Measurements from ENCODE around the gene TBX15.
"Not testable (repeated sequence)": the region's sequence is repeated elsewhere in the genome, so short reads cannot be mapped to it uniquely, and the experiment has no call there.

Gene TBX15

GRCh38 chr1:118960567-118961136 lies 27.5 kb downstream of the TBX15 start:
- no peak for DNase-seq

DNA sequence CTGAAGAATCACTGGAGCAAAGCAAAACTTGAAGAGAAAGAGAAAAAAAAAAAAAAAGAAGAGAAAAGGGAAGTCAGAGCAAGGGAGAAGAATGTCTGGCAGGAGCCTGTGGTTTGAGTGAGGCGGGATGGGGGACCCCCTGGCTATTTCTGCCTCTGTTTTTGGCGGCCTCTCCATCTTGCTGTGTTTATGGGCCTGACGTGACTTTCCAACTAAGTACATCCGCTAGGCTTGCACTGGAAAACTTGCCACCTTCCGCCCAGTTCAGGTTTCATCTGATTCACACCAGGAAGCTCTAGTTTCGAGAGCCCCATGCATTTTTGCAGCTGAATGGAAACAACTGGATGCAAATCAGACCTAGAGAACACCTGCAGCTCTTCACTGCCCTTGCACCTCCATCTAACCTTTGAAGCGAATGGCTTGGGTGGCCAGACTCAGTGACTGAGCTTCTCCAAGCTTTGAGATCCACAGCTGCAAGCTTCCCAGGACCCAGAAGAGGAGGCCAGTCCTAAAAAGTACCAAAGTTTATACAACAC lies 28.0 kb downstream of the TBX15 start:
- DNase-seq, result no peak

DNA sequence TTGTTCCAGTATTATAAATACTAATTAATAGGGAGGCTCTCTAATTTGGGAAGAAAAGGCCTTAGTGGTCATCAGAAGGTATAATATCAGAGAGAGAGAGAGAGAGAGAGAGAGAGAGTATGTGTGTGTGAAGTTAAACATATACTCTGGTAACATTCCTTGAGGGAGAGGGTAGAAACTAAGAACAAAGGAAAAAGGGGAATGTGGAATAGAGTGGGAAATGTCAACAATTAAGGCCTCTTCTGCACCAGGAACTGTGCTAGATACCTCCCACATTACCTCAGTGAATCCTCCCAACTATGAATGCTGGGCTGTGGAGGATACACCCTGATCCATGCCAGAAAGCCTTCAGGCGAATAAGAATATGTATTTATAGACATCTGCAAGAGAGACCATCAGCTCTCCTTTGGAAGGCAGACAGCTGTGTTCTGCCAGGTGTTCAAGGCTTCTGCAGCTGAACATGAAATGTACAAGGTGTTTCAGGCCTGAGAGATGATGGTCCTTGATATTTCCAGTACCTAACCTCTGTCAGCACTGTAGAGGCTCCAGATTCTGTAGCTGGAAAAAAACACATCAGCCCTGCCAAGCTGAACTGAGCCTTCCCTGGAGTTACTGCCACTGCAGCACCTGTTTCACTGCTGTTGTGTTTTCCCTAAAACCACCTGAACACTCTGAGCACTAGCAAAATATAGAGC lies 29.1 kb downstream of the TBX15 start:
- DNase-seq, result no peak

DNA sequence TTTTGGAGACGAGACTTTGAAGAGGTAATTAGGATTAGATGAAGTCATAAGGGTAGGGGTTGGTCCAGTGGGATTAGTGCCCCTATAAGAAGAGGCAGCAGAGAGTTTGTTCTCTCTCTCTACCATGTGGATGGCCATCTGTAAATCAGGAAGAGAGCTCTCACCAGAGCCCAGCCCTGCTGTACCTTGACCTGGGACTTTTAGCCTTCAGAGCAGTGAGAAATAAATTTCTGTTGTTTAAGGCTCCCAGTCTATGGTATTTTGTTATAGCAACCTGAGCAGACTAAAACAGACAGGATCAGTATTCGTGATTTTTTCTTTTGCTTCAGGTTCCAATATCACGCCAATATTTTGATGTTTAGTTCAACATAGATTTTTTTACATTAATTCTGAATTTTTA lies 30.0 kb downstream of the TBX15 start:
- no peak for DNase-seq

- DNase-seq, result not testable (repeated sequence)
Measured at GRCh38 chr1:118957579-118957978, 30.6 kb downstream of the TBX15 start.

DNA sequence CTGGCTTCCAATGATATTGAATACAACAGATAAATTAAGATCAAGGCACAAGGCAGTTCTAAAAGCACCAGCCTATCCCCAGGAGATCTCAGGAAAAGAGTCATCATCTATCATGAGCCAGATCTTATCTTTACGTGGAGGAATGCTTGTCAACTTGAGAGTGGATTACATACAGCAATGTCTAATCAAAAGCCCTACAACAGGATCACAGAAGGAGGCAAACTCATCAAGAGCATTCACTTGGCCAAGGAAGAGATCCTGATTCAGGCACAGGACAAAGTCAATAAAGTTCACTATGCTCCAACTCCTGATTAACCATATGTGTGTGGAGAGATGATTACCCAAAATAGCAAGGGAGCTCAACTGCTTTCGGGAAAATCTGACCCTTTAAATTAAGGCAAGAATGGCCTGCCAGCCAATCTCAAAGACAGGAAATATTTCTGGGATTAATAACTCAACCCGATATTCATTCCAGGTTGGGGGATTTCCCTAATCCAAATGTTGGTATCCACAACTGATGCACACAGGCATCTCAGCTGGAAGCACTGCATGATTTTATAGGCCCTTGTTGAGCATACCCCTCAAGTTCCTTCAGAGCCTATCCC lies 33.7 kb downstream of the TBX15 start:
- no peak for DNase-seq

- DNase-seq, result no peak
Measured at GRCh38 chr1:118951270-118951936, 36.7 kb downstream of the TBX15 start.

DNA sequence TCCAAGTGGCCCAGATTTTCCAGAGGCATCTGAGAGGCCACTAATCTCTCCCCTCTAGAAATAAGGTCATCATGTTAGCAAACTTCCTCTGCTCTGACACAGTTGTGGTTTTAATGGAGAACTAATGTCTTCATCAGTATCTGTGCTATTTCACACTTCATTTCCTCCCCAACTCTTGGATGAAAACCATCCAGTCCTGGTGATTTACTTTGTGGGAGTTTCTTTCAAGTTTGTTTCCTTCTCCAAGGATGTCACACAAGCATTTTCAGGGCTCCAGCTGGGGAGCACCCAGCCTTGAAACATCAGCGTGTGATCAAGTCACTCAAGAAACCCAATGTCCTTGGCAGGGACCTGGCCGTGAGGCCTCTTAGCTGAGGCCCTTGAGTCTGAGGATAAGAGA lies 38.8 kb downstream of the TBX15 start:
- DNase-seq, result no peak

DNA sequence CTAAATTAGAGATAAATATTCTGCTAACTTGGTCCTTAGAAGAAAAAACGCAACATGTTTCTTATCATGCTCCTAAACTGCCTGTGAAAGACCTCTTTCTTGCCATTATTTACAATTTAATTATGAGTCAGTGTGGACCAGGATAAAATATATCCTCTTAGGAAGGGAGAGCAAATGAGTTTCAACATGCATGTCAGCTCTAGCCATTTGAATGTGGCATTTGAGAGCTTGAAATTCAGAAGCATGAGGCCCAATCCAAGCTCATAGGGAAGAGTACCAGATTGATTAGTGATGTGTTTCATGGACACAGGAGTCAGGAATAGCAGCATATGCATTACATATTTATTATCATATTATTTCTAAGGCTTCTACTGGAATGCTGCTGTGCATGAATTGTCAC lies 39.3 kb downstream of the TBX15 start:
- no peak for DNase-seq

GRCh38 chr1:118948351-118948750 lies 39.8 kb downstream of the TBX15 start:
- no peak for DNase-seq

GRCh38 chr1:118947790-118948189 lies 40.4 kb downstream of the TBX15 start:
- DNase-seq, result no peak

DNA sequence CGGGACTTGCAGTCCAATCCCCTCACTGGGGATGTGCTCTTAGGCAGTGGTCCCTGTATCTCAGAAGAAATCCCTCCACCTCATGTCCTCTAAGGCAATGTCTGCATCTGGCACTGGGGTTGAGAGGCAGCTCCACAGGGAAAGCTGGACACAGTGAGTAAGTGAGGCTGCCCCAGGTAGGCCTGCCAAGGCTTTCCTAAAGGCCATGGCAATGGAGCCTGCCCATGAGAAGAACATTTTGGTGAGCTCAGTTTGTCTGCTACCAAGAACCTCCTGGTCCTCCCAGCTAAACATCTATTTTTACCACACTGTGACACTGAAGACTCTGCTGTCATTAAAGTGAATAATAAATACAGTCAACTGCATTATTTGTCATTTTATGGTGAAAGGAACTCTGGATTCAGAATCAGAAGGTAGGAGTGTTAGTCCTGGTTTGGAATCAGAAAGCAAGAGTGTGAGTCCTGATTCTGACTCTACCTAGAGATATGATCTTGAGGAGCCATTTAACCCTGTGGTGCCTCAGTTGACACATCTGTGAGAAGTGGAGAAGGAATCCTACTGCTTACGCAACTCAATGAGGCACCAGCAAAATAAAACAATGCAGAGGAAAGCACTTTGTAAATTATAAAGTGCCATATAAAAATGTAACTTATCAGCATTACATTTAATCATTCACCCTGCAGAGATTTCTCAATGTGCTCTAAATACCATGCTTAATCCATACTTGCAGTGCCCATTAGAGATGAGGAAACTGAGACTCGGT lies 41.0 kb downstream of the TBX15 start:
- no peak for DNase-seq

DNA sequence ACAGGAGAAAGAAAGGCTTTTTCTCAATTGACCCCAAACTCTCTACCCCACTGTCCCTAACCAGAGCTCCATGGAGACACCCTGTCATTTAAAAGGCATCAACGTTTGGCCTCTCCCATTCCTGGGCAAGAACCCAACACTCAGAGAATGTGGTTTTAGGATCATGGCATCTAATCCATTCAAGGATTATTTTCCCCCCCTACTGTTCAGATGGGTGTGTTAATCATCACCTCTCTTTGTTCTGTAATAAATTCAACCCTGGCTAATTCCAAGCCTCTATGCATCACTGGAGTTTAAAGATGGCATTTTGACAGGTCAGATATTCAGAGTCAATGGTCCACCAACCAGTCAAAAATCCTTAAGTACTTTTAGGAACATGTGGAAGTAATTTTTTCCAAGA lies 42.7 kb downstream of the TBX15 start:
- DNase-seq, result no peak

GRCh38 chr1:118944546-118944945 lies 43.6 kb downstream of the TBX15 start:
- DNase-seq, result no peak

DNA sequence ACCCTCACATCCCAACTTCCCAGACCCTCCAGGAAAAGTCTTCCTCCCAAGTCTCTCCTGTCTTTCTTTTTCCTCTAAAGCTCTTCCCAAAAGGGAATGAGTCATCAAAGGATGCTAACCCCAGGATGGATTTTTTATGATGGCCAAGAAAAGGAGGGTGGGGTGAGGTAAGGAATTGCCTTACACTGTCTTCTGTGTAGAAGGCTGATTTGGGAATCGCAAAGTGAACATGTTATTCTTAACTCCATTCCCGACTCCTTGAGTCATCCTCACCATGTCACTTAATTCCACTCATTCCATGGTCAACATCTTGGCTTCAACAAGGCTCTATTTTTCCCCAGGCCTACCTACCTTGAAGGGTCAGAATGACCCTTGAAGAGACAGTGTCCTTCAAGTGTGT lies 44.0 kb downstream of the TBX15 start:
- no peak for DNase-seq

- DNase-seq, result no peak
Measured at GRCh38 chr1:118940957-118941356, 47.2 kb downstream of the TBX15 start.

- no peak for DNase-seq
Measured at GRCh38 chr1:118937413-118938072, 50.6 kb downstream of the TBX15 start.

DNA sequence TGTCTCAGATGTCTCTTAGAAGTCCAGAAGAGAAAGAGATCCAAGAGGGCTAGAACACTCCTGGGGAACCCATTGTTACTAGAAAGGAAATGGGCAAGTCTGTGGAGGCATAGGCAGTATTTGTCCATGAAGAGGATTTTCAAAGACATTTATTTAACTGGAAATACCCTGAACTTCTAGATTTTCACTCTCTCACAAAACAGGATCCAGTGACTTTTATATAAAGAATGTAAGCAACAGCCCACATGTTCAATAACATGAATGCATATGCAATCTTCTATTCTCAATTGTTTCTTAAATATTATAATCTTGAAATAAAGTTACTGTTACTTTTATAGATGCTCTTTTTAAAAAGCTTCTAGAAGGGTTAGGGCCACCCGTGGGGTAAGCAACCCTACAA lies 53.4 kb downstream of the TBX15 start:
- no peak for DNase-seq

DNA sequence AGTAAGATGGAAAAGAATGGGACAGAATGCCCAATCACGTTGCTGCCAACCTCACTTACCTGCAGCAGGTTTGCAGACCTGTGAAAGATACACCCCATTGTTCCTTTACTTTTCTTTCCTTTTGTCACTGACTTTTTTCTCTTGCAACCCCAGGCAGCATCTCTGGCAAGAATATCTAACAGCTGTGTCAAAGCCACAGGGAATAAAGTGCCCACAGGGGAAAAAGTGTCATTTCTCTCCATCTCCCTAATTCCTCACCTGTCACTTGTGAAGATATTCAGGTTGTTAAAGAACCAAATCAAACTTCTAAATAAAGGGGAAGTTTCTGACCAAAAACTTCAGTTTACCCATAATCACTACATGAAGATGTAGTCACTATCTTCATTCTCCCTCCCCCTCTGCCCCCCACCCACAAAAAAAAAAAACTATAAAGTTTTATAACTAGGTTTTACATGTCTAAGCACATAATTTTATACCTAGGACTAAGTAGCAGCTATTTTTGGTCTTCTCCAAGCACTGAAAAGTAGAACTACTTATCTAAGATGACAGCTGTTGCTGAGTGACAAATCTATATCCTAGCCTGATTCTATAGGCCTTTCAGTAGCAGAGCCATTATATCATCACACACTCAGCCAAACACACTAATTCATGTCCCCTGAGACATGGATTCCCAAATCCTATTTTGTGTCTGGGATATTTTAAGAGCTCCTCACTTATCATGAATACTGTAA lies 54.9 kb downstream of the TBX15 start:
- DNase-seq, result no peak

DNA sequence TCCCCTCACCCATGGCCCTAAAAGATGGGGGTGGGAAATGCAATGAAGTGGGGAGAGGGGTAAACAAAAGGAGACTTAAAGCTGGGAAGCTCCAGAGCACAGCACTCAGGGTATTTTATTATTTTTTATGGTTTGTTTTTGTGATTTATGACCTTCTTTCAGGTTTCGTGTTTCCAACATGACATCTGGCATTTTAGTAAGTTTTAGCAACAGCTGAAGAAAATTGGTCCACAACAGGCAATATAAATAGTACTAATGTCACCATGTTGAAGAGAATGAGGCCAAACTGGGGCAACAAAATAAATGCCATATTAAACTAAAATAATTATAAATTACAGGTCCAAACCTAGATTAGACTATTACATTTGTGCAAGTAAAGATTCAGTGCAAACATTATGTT lies 56.3 kb downstream of the TBX15 start:
- no peak for DNase-seq
